ENCODE measurements around the gene SPRYD3. TPM values are rescaled to one million over a fixed set of nuclear protein-coding genes. Genes with fewer than 3 reads are reported as not detected.

SPRYD3 gene
- total RNA-seq, 1 donor from 2014 or later = 49.1 TPM

GRCh38 chr12:53054112-53054878 lies 24.9 kb downstream of the SPRYD3 start:
- intact Hi-C loops (cut with micrococcal nuclease) = no loop called here

GRCh38 chr12:53053218-53054111 lies 25.7 kb downstream of the SPRYD3 start:
- DNase-seq = peak; percentile 55
- Histone ChIP-seq H3K27me3 (ENCODE audit: low read depth) (no peaks in the 10 kb centered on the region), H3K4me3 (peak overlapping the region; percentile 87), H3K27ac (replicated peaks) (peak overlapping the region; percentile 100), H3K4me1 (peaks cover 99% of the 10 kb centered on the region), H3K9me3 (replicated peaks) (no peaks in the 10 kb centered on the region), H3K36me3 (peaks cover 49% of the 10 kb centered on the region)
- TF ChIP-seq CTCF (IDR thresholded peaks at IDR 0.05; ENCODE audit: borderline replicate concordance) = peak; percentile 78
- intact Hi-C loops (cut with micrococcal nuclease) = no loop called here

More at GRCh38 chr12:53054112-53054878, 24.9 kb downstream of the SPRYD3 start:
- peaks cover 99% of the 10 kb centered on the region for H3K4me1 ChIP-seq
- peak; percentile 94 for DNase-seq
- TF ChIP-seq CTCF (IDR thresholded peaks at IDR 0.05; ENCODE audit: borderline replicate concordance) = no peak
- H3K36me3 ChIP-seq = peaks cover 56% of the 10 kb centered on the region
- H3K9me3 ChIP-seq (replicated peaks) = no peaks in the 10 kb centered on the region
- H3K27ac ChIP-seq (replicated peaks) = peak overlapping the region; percentile 100
- H3K4me3 ChIP-seq = peak overlapping the region; percentile 87
- H3K27me3 ChIP-seq (ENCODE audit: low read depth) = no peaks in the 10 kb centered on the region

- intact Hi-C loops (cut with micrococcal nuclease) = no loop called here
- no peak for TF ChIP-seq CTCF (IDR thresholded peaks at IDR 0.05; ENCODE audit: borderline replicate concordance)
- Histone ChIP-seq H3K27me3 (ENCODE audit: low read depth) (no peaks in the 10 kb centered on the region), H3K4me1 (peaks cover 100% of the 10 kb centered on the region), H3K4me3 (peak overlapping the region; percentile 87), H3K36me3 (peaks cover 41% of the 10 kb centered on the region), H3K9me3 (replicated peaks) (no peaks in the 10 kb centered on the region), H3K27ac (replicated peaks) (peak overlapping the region; percentile 100)
- peak; percentile 95 for DNase-seq
These were observed 26.6 kb downstream of the SPRYD3 start for GRCh38 chr12:53052419-53053217.

- intact Hi-C loops (cut with micrococcal nuclease) = no loop called here
- no peaks in the 10 kb centered on the region for H3K9me3 ChIP-seq (replicated peaks)
- H3K4me3 ChIP-seq = peak overlapping the region; percentile 87
- peaks cover 95% of the 10 kb centered on the region for H3K4me1 ChIP-seq
- H3K36me3 ChIP-seq = peaks cover 34% of the 10 kb centered on the region
- H3K27ac ChIP-seq (replicated peaks) = peak overlapping the region; percentile 100
- TF ChIP-seq CTCF (IDR thresholded peaks at IDR 0.05; ENCODE audit: borderline replicate concordance) = no peak
- no peak for DNase-seq
- no peaks in the 10 kb centered on the region for H3K27me3 ChIP-seq (ENCODE audit: low read depth)
These were observed 27.2 kb downstream of the SPRYD3 start for GRCh38 chr12:53051881-53052412.
